Psoas muscle (tissue), 8 donors: Measurements from ENCODE around the gene RALA. TPM values are rescaled to one million over a fixed set of nuclear protein-coding genes. Genes with fewer than 3 reads are reported as not detected.

Source experiments
- ATAC-seq, 4 donors: fragments of 200-7000 bp; cut with Tn5 transposase; one replicate each; pipeline ENCODE4 v1.9.1; 2020; ENCODE audit warnings: moderate library complexity in 3 of 4, mild to moderate bottlenecking in 2 of 4
- DNase-seq, 2 donors: peaks; one replicate each; pipeline ENCODE4 v3.0.0-alpha.2; 2020
- H3K27ac ChIP-seq: fragments of 200-600 bp; one replicate; pipeline ENCODE4 v1.8.0; 2022
- H3K27me3 ChIP-seq, 3 donors: fragments of 200-600 bp in 1 of 3; one replicate each; pipeline versions ENCODE4 v1.6.1 to v1.8.0; 2013 to 2022; ENCODE audit warnings: low read length in 2 of 3, mild to moderate bottlenecking in 2 of 3, moderate library complexity in 1 of 3; ENCODE audit not compliant: insufficient read depth in 3 of 3
- H3K36me3 ChIP-seq, 2 donors: fragments of 200-600 bp in 1 of 2; one replicate each; pipeline versions ENCODE4 v1.6.1 to v1.8.0; 2013 to 2022; ENCODE audit warnings: low read depth in 1 of 2, mild to moderate bottlenecking in 1 of 2, moderate library complexity in 1 of 2; ENCODE audit not compliant: insufficient read depth in 1 of 2
- H3K4me1 ChIP-seq: fragments of 200-600 bp; one replicate; pipeline ENCODE4 v1.8.0; 2022
- H3K4me3 ChIP-seq: fragments of 200-600 bp; one replicate; pipeline ENCODE4 v1.8.0; 2022; ENCODE audit warnings: mild to moderate bottlenecking
- H3K9me3 ChIP-seq: fragments of 200-600 bp; one replicate; pipeline ENCODE4 v1.8.0; 2022
- WGBS, 3 donors: extraction: QIAGEN DNeasy Blood & Tissue Kit; methylation state at CpG; one replicate each; pipeline versions ENCODE4 v1.1.6 to v1.1.7; 2013; 5-methylcytosine and 5-hydroxymethylcytosine counted together
- intact Hi-C, 2 donors: fragments of 100-400 bp; cut with DNase I; formaldehyde crosslinking; loops; one replicate each; pipeline versions ENCODE4 v1.11.0 to v1.14.2; 2022
- polyA plus RNA-seq, 3 donors: library from polyadenylated mRNA; stranded (reverse); fragments of 200-250 nt; gene quantifications; one replicate each; pipeline ENCODE4 v1.2.3, GENCODE V29; 2013
- total RNA-seq, 4 donors: library from RNA; stranded (reverse); fragmentation: NEBNext Ultra II Directional in 2 of 4; extraction: Animal tissue kit (Norgen Biotek cat#: 25700) in 2 of 4; gene quantifications; one replicate each; pipeline versions ENCODE4 v1.2.1 to v1.2.4, GENCODE V29; 2021 to 2023
- TF ChIP-seq, protein P1 (sequence below): fragments of 200-600 bp; IDR thresholded peaks from one replicate; pipeline ENCODE4 v1.8.0; 2022; ENCODE audit warnings: antibody characterized with exemption
- donor health status: healthy with polysubstance abuse.
- donor health status: DM: no; HTN: no; CAD: no; lungs with moderate emphysema.
- donor health status: Bipolar disorder and iron deficiency.
- donor health status: healthy.
- donor health status: DM: yes; HTN: yes; CAD: no.
- donor health status: DM: no; HTN: no; CAD: no.
- donor health status: DM: no; HTN: no; CAD: no.
- donor health status: DM: yes; HTN: yes; CAD: no.

RALA gene
- total and polyA plus RNA-seq, 7 donors: 15.1 to 33.9 (median 17.9) TPM

- WGBS, 3 donors: 88 to 93% (median 89%) methylated on average over 2 of the region's 2 CpGs
- intact Hi-C loops: no loop called here
- no peak for ATAC-seq
These were observed 9.1 kb upstream of the RALA start for GRCh38 chr7:39614299-39614698.

DNA sequence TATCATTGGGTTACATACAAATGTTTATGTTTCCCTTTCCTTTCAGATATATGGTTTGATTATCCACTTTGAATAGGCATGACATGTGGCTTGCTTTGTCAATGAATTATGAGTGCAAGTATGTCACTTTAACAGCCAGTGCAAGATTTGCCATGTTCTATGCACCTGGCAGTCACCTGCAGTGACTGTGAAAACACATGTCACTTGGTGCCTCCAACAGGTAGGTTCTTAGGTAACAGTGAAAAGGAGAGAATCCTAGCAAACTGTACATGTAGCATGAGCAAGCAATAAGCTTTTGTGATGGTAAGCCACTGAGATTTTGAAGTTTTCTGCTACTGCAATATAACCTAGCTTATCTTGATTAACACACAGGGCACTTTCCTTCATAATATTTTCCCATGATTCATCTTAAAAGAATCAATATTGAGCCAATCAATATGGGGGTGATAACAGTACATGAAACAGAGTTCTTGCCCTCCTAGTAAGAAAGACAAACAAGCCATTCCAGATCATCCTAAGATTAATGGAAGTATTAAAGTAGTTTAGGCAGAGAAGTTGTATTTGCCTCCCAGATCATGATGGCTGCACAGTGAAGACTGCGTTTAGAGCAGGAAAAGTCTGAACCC is 7.9 kb upstream of the RALA start:
- intact Hi-C loops: no loop called here
- TF ChIP-seq, protein P1, sequence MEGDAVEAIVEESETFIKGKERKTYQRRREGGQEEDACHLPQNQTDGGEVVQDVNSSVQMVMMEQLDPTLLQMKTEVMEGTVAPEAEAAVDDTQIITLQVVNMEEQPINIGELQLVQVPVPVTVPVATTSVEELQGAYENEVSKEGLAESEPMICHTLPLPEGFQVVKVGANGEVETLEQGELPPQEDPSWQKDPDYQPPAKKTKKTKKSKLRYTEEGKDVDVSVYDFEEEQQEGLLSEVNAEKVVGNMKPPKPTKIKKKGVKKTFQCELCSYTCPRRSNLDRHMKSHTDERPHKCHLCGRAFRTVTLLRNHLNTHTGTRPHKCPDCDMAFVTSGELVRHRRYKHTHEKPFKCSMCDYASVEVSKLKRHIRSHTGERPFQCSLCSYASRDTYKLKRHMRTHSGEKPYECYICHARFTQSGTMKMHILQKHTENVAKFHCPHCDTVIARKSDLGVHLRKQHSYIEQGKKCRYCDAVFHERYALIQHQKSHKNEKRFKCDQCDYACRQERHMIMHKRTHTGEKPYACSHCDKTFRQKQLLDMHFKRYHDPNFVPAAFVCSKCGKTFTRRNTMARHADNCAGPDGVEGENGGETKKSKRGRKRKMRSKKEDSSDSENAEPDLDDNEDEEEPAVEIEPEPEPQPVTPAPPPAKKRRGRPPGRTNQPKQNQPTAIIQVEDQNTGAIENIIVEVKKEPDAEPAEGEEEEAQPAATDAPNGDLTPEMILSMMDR: no peak
- H3K36me3 ChIP-seq: no peaks in the 10 kb centered on the region
- DNase-seq (no peak), ATAC-seq (no peak)
- WGBS, 3 donors: 79 to 90% (median 84%) methylated on average over 1 of the region's 1 CpG
- no peaks in the 10 kb centered on the region for H3K4me1 ChIP-seq
- H3K27ac ChIP-seq: no peak overlapping the region
- H3K27me3 ChIP-seq: peaks cover 0 to 3% (median 2%) of the 10 kb centered on the region in 3 donors
- no peaks in the 10 kb centered on the region for H3K9me3 ChIP-seq
- no peak overlapping the region for H3K4me3 ChIP-seq

More at GRCh38 chr7:39614299-39614698, 9.1 kb upstream of the RALA start:
- Histone ChIP-seq H3K27ac (no peak overlapping the region), H3K9me3 (no peaks in the 10 kb centered on the region), H3K36me3 (no peaks in the 10 kb centered on the region), H3K27me3 (peaks cover 0 to 10% (median 4%) of the 10 kb centered on the region in 3 donors), H3K4me3 (no peak overlapping the region), H3K4me1 (no peaks in the 10 kb centered on the region)
- no peak for DNase-seq
- TF ChIP-seq, protein P1: no peak

GRCh38 chr7:39616138-39616537 is 7.2 kb upstream of the RALA start:
- no peaks in the 10 kb centered on the region for H3K36me3 ChIP-seq
- no peak for ATAC-seq
- no peak overlapping the region for H3K4me3 ChIP-seq
- intact Hi-C loops: no loop called here
- TF ChIP-seq, protein P1: no peak
- no peaks in the 10 kb centered on the region for H3K4me1 ChIP-seq
- H3K27ac ChIP-seq: no peak overlapping the region
- DNase-seq: no peak
- H3K9me3 ChIP-seq: no peaks in the 10 kb centered on the region
- 62 to 76% (median 63%) methylated on average over 1 of the region's 1 CpG for WGBS, 3 donors
- H3K27me3 ChIP-seq: peaks cover 0 to 3% (median 2%) of the 10 kb centered on the region in 3 donors

GRCh38 chr7:39617005-39617404 is 6.4 kb upstream of the RALA start:
- TF ChIP-seq, protein P1: no peak
- intact Hi-C loops: no loop called here
- DNase-seq: no peak
- no peak overlapping the region for H3K4me3 ChIP-seq
- no peaks in the 10 kb centered on the region for H3K9me3 ChIP-seq
- ATAC-seq: no peak
- no peaks in the 10 kb centered on the region for H3K36me3 ChIP-seq
- H3K4me1 ChIP-seq: no peaks in the 10 kb centered on the region
- H3K27ac ChIP-seq: no peak overlapping the region
- H3K27me3 ChIP-seq: peaks cover 0 to 2% (median 1%) of the 10 kb centered on the region in 3 donors

GRCh38 chr7:39618868-39619267 is 4.5 kb upstream of the RALA start:
- H3K4me3 ChIP-seq: no peak overlapping the region
- peaks cover 3% of the 10 kb centered on the region for H3K4me1 ChIP-seq
- TF ChIP-seq, protein P1: no peak
- H3K27me3 ChIP-seq: no peaks in the 10 kb centered on the region
- no peaks in the 10 kb centered on the region for H3K9me3 ChIP-seq
- H3K27ac ChIP-seq: no peak overlapping the region
- DNase-seq (no peak), ATAC-seq (no peak)
- intact Hi-C loops: no loop called here
- 85 to 90% (median 88%) methylated on average over 4 of the region's 4 CpGs for WGBS, 3 donors
- no peaks in the 10 kb centered on the region for H3K36me3 ChIP-seq
